SU-DHL-6 (cell line): ENCODE data around the gene CD8A.

Experiments used
- CTCF ChIP-seq: fragments of 200-600 bp; sonication (generic); IDR thresholded peaks from one replicate; pipeline ENCODE4 v1.5.1; 2017; ENCODE audit warnings: antibody characterized with exemption, mild to moderate bottlenecking, low read length, moderate library complexity; ENCODE audit not compliant: insufficient read depth, poor library complexity, severe bottlenecking
- EZH2phosphoT487 ChIP-seq: fragments of 200-600 bp; sonication (generic), shearing (Covaris generic); conservative IDR thresholded peaks from 2 replicates; pipeline ENCODE4 v1.6.1; 2018; ENCODE audit warnings: mild to moderate bottlenecking, antibody characterized with exemption, low read length, moderate library complexity, mixed read lengths

DNA sequence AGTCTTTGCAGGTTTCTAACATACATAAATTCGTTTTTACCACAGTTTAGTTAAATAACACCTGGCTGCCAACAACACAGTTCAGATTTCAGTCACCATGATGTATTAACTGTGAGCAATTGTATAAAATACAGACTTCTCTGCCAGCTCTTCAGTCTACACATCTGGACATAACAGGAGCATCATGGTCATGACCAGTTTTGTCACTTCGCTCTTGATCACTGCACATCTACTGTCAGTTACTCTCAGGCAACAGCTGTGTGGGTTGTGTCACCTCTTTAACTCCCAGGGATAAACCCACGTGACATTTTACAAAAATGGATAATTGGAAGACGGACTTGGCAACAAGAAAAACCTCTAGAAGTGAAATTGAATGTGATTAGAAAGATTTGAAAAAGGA, 30.3 kb downstream of the CD8A start:
- TF ChIP-seq CTCF (no peak), EZH2phosphoT487 (no peak)
